CD4-positive, alpha-beta T cell treated with Interleukin-6 for 4 hours (primary cell): Measurements from ENCODE around the gene ANKMY1.
"Not testable (repeated sequence)": the region's sequence is repeated elsewhere in the genome, so short reads cannot be mapped to it uniquely, and the experiment has no call there.

Source experiments
- DNase-seq: peaks from one replicate; pipeline ENCODE4 v3.0.0-alpha.2; 2020; ENCODE audit warnings: mixed read lengths

Gene ANKMY1

DNA sequence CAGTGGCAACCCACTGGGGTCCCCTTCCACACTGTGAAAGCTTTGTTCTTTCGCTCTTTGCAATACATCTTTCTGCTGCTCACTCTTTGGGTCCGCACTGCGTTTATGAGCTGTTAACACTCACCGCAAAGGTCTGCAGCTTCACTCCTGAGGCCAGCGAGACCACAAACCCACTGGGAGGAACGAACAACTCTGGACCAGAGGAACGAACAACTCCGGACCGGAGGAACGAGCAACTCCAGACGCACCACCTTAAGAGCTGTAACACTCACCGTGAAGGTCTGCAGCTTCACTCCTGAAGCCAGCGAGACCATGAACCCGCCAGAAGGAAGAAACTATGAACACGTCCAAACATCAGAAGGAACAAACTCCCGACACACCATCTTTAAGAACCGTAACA, 18.7 kb downstream of the ANKMY1 start:
- not testable (repeated sequence) for DNase-seq

DNA sequence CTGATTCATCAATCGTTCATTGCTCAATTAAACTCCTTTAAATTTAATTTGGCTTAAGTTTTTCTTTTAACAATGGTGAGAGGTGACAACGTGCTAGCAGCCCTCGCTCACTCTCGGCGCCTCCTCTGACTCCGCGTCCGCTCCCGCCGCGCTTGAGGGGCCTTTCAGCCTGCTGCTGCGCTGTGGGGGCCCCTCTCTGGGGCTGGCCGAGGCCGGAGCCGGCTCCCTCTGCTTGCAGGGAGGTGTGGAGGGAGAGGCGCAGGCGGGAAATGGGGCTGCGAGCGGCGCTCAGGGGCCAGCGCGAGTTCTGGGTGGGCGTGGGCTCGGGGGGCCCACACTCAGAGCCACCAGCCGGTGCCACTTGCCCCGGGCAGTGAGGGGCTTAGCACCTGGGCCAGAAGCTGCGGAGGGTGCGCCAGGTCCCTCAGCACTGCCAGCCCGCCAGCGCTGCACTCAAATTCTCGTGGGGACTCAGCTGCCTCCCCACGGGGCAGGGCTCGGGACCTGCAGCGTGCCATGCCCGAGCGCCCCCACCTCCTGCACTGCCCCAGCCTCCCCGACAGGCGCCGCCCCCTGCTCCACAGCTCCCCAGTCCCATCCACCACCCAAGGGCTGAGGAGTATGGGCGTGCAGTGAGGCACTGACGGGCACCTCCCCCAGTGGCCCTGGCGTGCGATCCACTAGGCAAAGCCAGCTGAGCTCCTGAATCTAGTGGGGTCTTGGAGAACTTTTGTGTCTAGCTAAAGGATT, 19.6 kb downstream of the ANKMY1 start:
- DNase-seq, result no peak

DNA sequence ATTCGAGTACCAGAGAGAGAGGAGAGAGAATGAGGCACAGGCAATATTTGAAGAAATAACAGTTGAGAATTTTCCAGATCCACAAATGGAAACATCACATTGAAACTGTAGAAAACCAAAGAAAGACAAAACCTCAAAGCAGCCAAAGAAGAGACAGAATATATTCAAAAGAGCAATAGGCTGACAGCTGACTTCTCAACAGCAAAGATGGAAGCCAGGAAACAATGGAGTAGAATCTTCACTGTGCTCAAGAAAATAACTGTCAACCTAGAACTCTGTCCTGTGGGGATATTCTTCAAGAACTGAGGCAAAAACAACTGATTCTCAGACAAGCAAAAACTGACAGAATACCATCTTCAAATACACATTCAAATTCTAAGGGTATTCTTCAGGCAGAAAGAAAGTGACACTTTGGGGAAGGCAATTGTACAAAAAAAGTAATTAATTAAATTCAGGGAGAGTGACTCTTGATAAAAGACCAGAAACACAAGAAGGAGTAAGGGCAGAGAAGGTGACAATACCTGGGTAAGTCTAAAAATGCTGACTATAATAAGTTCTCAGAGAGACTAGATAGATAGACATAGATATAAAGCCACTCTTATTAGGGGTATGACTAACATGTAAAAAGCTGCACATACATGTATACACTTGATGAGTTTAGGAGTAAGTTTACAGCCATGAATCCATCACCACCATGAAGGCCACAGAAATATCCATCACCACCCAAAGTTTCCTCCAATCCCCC, 25.6 kb downstream of the ANKMY1 start:
- DNase-seq, result no peak

DNA sequence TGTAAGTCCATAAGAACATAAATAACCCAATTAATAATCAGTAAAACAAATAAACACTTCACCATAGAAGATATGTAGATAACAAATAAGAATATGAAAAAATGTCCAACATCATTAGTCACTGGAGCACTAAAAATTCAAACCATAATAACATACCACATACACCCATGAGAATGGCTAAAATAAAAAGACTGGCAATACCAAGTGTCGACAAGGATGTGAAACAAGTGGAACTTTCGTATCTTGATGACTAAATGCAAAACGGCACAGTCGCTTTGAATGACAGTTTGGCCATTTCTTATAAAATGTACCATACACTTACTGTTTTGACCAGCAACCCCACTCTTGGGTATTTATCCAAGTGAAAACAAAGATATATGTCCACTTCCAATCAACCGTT, 26.8 kb downstream of the ANKMY1 start:
- no peak for DNase-seq

DNA sequence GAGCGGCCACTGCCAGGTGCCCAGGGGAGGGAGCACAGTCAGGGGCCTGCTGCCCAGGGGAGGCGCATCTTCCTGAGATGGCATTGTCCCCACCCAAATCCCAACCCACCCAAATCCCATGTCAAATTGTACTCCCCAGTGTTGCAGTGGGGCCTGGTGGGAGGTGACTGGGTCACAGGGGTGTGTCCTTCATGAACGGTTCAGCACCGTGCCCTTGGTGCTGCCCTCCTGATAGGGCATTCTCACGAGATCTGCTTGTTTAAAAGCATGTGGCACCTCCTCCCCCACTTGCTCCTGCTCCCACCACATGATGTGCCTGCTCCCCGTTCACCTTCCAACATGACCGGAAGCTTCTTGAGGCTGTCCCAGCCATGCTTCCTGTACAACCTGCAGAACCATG, 27.6 kb downstream of the ANKMY1 start:
- no peak for DNase-seq

DNA sequence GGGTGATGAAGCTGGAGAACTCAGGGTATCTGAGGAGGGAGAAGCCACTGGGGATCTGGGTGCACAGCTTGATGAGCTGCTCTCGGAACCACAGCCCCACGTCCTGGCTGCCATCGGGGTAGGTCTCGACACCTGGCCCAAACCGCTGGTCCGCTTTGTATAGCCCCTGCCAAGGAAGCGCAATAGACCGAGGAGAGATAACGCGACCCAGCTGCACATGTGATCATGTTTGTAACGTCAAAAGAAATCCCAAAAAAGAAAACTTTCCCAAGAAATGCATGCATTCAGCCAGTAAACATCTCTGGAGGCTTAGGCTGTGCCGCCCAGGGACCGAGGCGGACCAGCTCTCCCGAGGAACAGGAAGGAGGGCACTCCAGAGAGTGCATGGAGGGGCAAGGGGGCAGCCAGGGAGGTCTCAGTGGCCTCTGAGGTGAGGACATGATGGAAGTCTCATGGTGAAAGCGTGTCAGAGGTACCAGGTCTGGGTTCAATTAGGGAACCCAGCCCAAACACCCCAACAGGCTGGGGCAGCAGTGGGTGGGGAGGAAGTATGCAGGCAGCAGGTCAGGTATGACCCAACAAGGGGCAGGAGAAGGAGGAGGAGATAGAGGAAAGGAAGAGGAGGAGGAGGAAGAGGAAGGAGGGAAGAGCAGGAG, 28.3 kb downstream of the ANKMY1 start:
- no peak for DNase-seq

DNA sequence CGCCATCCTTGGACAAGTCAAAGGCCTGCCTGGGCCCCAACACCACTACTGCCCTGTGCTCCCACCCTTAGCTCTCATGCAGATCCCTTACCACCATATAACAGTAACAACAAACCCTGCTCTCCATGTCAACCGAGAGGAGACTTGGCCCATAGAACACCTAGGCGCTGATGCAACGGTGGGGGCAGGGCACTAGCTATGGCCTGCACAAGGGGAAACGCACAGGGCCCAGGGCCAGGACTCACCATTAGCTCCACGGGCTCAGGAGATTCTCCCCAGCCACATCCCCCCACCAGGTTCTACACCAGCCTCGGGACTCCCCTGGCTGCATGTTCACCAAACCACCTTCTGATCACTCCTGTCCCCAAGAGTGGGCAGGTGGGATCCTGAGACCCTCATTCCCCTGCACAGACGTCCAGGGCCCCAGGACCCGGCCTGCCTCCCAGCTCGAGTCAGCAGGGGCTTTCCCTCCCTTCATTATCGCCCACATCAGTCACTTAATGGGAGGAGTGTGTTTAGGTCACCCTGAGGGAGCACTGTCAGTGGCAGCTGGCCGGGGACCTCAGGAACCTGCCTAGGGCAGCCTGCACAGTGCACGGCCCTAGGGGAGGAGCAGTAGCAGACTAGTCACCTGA, 29.3 kb downstream of the ANKMY1 start:
- DNase-seq, result no peak

DNA sequence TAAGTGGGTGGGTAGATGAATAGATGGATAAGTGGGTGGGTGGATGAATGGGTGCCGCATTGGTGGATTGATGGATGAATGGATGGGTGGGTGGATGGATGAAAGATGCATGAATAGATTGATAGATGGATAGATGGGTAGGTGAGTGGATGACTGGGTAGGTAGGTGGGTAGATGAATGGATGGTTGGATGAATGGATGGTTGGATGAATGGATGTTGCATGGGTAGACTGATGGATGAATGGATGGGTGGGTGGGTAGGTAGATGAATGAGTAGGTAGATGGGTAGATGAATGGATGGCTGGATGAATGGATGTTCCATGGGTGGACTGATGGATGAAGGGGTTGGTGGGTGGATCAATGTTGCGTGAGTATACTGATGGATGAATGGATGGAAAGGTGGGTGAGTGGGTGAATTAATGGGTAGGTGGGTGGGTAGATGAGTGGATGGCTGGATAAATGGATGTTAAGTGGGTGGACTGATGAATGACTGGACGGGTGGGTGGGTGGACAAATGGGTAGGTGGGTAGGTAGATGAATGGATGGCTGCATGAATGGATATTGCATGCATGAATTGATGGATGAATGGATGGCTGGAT, 30.5 kb downstream of the ANKMY1 start:
- no peak for DNase-seq

DNA sequence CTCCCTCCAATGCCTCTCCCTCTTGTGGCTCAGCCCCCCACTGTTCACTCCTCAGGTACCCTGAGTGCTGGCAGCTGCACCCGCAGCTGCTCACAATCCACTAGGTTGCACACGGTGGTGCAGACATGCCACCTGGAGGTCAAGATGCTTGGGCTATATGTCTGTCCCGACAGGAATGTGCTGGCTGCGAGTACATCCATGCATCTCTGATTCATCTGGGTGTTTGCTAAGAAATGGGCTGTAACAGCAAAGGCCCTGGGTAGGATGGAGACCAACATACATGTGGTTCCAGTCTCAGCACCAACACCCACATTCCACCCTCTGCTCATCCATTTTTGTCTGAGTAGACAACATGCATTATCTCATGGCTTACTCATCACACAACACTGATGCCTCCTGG, 31.3 kb downstream of the ANKMY1 start:
- DNase-seq, result no peak

DNA sequence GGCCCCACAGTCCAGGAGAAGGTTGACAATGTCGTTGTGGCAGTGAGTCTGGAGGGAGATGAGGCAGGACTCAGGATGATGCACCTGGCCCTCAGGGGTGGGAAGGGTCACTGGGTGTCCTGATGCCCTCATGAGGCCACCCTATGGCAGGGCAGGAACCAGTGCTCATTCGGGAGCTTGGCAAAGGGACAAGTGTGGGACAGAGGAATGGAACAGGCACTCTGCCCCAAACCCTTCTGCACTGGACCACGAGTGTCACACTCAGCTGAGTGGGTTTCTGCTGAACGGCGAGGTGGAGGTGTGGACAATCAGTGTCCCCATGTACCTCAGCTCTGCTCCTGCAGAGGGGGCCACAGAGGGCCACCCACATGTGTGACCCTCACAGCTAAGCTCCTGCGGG, 32.0 kb downstream of the ANKMY1 start:
- no peak for DNase-seq

DNA sequence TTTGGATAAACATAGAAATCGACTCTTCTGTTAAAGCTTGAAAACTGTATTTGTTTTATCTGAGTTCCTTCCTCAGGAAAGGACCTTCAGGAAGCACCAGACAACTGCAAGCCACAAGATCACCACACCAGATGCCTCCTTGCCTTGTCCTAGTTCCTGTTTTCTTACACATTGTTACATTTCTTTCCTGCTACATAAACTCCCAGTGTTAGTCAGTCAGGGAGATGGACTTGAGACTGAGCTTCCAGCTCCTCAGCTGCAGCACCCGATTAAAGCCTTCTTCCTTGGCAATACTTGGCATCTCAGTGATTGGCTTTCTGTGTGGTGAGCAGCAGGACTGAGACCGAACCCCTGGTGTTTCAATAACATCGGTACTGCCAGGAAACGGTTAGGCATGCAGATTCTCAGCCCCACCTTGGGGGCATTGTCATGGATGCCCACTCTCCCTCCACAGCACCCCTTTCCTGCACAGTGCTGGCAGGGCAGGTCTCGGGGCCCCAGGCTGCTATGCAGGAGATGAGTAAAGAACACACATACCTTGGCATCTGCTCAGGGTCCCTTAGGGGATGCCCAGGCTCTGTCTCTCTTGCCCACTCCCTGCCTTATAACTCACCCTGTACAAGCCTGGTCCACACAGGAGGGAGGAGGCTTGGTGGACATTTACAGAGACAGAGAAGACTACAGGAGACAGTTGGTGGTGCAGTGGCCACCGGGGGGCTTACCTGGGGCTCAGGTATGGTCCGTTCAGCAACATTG, 32.6 kb downstream of the ANKMY1 start:
- DNase-seq, result no peak

DNA sequence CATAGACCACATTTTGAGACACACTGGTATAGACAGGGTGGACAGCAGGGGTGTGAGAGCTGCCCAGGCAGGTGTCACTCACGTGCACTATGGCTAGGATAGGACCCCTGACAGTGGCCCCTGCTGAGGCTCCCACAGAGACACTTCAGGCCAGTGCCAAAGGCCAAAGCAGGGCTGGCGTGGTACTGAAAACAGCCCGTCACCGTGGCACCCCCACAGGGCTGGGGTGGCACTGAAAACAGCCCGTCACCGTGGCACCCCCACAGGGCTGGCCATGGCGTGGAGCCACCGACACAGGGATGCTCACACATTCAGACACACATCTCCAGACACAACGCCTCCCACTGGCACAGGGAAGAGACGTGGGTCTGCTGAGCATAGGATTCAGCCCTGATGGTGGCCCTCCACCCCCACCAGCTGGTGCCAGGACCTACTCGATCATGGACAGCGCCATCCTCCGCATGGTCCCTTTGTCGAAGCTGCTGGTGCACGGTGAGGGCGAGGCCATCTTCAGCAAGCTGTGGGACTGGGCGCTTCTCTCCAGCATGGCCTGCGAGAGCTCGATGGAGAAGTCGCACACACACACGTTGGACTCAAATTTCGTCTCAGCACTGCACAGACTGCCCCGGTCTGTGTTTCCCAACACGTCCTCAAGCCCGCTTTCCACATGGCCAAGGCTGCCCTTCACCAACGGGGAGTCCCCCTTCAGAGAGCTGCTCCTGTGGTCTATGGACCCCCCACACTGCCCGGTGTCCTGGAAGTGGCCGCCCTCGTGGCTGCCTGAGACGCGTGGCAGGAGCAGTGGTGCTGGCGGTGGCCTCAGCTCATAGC, 34.1 kb downstream of the ANKMY1 start:
- DNase-seq, result no peak

DNA sequence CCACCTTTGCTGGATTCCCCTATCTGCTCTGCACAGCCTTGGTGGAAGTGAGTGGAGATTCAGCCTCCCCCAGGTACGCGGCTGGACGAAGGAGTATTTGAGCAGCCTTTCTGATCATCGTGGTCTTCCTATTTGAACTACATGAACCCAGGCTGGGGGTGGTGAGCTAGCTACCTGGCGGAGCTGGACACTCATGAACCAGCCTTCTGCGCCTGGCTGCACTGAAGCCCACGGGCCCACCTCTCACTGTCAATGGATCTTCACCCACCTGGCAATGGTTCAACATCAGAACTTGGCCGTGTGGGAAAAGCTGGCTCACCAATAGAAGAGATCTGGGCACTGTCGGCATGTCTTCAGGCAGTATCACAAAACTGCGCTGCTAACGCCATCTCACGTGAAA, 35.4 kb downstream of the ANKMY1 start:
- DNase-seq, result no peak

DNA sequence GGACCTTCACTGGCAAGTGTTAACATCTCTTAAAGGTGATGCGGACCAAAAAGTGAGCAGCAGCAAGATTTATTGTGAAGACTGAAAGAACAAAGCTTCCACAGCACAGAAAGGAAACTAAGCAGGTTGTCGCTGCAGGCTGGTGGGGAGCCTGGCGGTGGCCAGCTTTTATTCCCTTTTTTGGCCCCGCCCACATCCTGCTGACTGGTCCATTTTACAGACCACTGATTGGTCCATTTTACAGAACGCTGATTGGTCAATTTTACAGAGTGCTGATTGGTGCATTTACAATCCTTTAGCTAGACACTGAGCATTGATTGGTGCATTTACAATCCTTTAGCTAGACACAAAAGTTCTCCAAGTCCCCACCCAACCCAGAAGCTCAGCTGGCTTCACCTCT, 35.9 kb downstream of the ANKMY1 start:
- not testable (repeated sequence) for DNase-seq

DNA sequence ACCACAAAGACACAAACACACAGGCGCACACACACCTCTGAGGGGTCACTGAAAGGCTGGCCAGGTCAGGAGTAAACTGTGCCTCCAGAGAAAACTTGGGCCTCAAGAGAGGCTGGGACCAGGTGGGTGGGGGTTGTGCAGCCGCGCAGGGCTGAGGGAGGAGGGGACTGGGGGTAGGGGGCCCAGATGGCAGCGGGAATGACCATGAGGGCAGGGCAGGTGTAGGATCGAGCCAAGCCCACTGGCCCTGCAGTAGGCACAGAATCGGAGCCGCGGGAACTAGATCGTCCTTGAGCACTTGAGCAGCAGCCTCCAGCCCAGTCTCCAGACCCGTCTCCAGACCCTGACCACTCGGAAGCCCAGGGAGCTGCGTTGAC, 36.8 kb downstream of the ANKMY1 start:
- no peak for DNase-seq

DNA sequence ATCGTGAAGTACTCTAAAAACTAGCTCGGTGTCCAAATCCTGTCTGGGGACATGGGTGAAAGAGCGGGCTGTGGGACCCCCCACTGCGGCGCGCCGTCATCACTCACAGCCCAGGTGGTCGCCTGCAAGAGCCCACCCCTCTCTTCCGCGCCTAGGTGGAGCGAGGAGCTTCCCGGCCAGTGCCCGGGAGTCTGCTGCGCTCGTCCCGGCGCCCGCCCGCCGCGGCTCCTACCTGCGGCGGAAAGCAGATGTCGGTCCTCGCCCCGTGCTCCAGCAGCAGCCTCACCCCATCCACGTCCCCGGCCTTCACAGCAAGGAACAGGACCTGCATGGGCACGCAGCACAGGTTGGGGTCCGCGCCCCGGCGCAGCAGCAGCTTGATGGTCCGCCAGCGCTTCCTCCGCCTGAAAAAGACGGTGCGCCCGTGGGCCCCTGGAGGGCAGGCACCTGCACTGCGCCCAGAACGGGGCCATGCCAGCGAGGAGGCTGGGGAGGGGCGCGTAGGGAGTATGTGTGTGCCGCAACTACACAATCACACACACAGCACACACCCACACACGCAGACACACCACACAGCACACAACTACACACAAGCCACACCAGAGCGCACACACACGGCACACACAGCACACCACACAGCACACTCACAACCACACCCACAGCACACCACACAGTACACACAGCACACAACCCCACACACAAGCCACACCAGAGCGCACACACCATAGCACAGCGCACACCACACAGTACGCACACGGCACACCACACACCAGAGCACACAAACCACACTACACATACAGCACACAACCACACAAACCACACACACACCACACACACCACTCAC, 37.4 kb downstream of the ANKMY1 start:
- no peak for DNase-seq

DNA sequence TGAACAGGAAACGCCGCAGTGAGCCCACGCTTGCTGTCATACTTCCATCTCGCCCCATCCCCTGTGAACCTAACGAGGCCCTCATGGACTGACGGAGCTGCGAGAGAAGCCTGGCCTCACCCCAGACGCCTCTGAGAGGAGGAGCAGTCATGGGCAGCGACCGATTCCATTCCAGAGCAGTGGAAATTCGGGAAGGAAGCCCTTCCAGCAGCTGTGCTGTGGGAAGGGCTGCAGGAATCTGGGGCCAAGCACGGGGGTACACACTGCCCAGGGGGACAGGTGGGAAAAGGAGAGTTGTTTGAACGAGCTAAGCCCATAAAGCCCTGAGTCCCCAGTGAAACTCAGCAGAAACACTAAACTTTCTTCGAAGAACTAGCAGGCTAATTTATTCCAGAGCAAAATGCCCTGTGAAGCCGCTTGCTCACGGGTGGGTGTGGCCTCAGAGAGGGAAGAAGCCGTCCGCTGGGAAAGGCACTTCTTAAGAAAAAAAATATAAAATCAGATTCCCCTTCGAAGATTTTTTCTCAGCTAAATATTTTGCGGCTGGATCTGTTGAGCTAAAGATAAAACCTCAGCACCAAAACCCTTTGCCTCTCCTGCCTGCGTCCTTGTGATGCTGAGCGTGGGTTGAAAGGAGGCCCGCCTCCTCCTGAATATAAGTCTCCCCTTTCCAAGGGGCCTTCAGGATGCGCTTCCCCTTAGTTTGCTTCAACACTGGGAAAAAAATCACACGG, 38.2 kb downstream of the ANKMY1 start:
- DNase-seq, result no peak

DNA sequence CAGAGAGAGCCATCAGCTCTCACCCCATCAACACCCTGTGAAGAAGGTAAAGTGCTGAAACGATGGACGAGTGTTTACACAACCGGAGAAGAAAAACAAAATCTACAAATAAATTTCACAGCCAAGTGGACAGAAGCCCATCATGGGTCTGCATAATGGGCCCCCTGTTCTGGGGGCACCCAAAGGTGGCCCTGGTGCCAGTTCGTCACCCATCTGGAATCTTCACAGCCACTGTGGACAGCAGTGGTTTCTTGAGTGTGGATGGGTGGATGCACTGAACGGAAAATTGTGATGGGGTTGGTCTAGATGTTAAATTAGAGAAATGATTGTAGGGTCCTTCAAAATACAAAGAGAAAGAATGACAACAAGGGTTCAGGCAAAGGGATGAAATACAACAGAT, 38.8 kb downstream of the ANKMY1 start:
- no peak for DNase-seq

DNA sequence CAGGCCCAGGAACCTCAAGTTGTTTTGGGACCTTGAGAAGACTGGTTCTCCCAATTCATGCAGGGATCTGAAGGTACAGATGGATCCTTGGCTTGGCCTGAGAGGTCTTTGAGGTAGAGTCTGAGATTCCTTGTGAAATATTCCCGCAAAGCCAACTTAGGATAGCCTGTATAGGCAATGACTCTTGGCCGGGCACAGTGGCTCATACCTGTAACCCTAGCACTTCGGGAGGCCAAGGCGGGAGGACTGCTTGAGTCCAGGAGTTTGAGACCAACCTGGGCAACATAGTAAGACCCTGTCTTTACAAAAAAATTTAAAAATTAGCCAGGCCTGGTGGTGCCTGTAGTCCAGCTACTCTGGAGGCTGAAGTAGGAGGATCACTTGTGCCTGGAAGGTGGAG, 40.4 kb downstream of the ANKMY1 start:
- no peak for DNase-seq

DNA sequence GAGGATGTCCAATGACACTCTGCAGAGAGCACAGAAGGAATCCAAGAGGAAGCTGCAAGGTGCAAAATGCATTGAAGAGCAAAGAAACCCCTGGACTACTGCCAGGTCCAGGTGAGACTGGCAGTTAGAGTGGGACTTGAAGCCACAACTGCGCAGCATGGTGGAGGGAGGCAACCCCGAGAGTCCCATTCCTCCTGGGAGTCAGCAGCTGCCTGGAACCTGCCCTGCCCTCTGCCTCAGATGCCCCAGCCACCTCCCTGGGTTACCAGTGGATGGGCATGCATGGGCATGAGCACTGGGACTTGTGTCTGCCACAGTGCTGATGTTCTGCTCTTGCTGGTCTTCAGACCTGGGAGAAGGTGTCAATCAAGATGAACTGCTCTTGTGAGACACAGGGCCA, 43.2 kb downstream of the ANKMY1 start:
- DNase-seq, result no peak
